Measurements from ENCODE around the gene SAP30BP.

The SAP30BP gene

GRCh38 chr17:75619506-75620431 is 47.4 kb upstream of the SAP30BP start:
- no peak for TF ChIP-seq ZC3H10 (CRISPR knock-in tag; IDR thresholded peaks at IDR 0.05)
- peak; percentile 77 for ATAC-seq

- no peak for ATAC-seq
- TF ChIP-seq PPARA (CRISPR knock-in tag; IDR thresholded peaks at IDR 0.05; ENCODE audit: borderline replicate concordance) = no peak
- TF ChIP-seq ESRRG (CRISPR knock-in tag; IDR thresholded peaks at IDR 0.05) = no peak
- TF ChIP-seq ISL1 (CRISPR knock-in tag; IDR thresholded peaks at IDR 0.05) = no peak
- TF ChIP-seq, protein P1, sequence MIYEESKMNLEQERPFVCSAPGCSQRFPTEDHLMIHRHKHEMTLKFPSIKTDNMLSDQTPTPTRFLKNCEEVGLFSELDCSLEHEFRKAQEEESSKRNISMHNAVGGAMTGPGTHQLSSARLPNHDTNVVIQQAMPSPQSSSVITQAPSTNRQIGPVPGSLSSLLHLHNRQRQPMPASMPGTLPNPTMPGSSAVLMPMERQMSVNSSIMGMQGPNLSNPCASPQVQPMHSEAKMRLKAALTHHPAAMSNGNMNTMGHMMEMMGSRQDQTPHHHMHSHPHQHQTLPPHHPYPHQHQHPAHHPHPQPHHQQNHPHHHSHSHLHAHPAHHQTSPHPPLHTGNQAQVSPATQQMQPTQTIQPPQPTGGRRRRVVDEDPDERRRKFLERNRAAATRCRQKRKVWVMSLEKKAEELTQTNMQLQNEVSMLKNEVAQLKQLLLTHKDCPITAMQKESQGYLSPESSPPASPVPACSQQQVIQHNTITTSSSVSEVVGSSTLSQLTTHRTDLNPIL (CRISPR knock-in tag; IDR thresholded peaks at IDR 0.05; ENCODE audit: low read depth) = no peak
- TF ChIP-seq ZFP3 (CRISPR knock-in tag; IDR thresholded peaks at IDR 0.05) = no peak
- TF ChIP-seq, protein P2, sequence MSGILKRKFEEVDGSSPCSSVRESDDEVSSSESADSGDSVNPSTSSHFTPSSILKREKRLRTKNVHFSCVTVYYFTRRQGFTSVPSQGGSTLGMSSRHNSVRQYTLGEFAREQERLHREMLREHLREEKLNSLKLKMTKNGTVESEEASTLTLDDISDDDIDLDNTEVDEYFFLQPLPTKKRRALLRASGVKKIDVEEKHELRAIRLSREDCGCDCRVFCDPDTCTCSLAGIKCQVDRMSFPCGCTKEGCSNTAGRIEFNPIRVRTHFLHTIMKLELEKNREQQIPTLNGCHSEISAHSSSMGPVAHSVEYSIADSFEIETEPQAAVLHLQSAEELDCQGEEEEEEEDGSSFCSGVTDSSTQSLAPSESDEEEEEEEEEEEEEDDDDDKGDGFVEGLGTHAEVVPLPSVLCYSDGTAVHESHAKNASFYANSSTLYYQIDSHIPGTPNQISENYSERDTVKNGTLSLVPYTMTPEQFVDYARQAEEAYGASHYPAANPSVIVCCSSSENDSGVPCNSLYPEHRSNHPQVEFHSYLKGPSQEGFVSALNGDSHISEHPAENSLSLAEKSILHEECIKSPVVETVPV (CRISPR knock-in tag; IDR thresholded peaks at IDR 0.05) = no peak
- no peak for TF ChIP-seq ZNF565 (CRISPR knock-in tag; conservative IDR thresholded peaks at IDR 0.05; ENCODE audit: low read depth)
- TF ChIP-seq POU6F1 (CRISPR knock-in tag; IDR thresholded peaks at IDR 0.05; ENCODE audit: borderline replicate concordance, low read depth) = no peak
- TF ChIP-seq OSR1 (CRISPR knock-in tag; IDR thresholded peaks at IDR 0.05) = no peak
These were observed 45.6 kb upstream of the SAP30BP start for GRCh38 chr17:75621489-75621888.

DNA sequence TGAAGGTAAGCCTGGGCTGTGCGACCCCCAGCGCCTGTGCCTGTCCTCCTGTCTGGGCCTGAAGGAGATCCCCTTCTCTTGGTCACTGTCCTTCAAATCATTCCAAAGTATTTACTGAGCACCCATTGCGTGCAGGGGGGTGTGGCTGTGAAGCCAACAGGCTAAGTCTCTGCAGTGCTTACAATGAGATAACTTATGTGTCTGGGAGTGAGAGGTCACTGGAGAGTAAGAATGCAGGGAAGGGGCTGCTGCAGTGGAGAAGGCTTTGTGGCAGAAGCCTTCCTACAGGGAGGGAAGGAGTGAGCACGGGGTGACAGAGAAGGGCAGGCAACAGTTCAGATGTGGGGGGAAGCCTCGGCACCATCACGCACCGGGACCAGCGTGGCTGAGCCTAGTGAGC is 45.1 kb upstream of the SAP30BP start:
- TF ChIP-seq SNAI2 (CRISPR knock-in tag; IDR thresholded peaks at IDR 0.05) = no peak
- no peak for TF ChIP-seq PPARA (CRISPR knock-in tag; IDR thresholded peaks at IDR 0.05; ENCODE audit: borderline replicate concordance)
- TF ChIP-seq, protein P1 (CRISPR knock-in tag; IDR thresholded peaks at IDR 0.05; ENCODE audit: low read depth) = no peak
- TF ChIP-seq ZNF70 (CRISPR knock-in tag; IDR thresholded peaks at IDR 0.05) = no peak
- no peak for TF ChIP-seq ISL1 (CRISPR knock-in tag; IDR thresholded peaks at IDR 0.05)
- TF ChIP-seq ZFP30 (CRISPR knock-in tag; IDR thresholded peaks at IDR 0.05) = no peak
- no peak for TF ChIP-seq TOX (CRISPR knock-in tag; IDR thresholded peaks at IDR 0.05; ENCODE audit: borderline replicate concordance)
- TF ChIP-seq ZNF8 (CRISPR knock-in tag; IDR thresholded peaks at IDR 0.05) = no peak
- TF ChIP-seq, protein P2 (CRISPR knock-in tag; IDR thresholded peaks at IDR 0.05) = no peak
- TF ChIP-seq OSR1 (CRISPR knock-in tag; IDR thresholded peaks at IDR 0.05) = no peak
- no peak for TF ChIP-seq POU6F1 (CRISPR knock-in tag; IDR thresholded peaks at IDR 0.05; ENCODE audit: borderline replicate concordance, low read depth)
- no peak for TF ChIP-seq GLIS3 (CRISPR knock-in tag; IDR thresholded peaks at IDR 0.05)
- TF ChIP-seq ARNTL (CRISPR knock-in tag; IDR thresholded peaks at IDR 0.05; ENCODE audit: borderline replicate concordance, low read depth) = no peak
- no peak for TF ChIP-seq RARB (CRISPR knock-in tag; IDR thresholded peaks at IDR 0.05)
- no peak for TF ChIP-seq CSDC2 (CRISPR knock-in tag; IDR thresholded peaks at IDR 0.05)
- ATAC-seq = no peak
